ENCODE data around the gene SMR3A. TPM values are rescaled to one million over a fixed set of nuclear protein-coding genes. Genes with fewer than 3 reads are reported as not detected.

SMR3A gene
- total RNA-seq, 4 donors from 2014 or later: not detected

DNA sequence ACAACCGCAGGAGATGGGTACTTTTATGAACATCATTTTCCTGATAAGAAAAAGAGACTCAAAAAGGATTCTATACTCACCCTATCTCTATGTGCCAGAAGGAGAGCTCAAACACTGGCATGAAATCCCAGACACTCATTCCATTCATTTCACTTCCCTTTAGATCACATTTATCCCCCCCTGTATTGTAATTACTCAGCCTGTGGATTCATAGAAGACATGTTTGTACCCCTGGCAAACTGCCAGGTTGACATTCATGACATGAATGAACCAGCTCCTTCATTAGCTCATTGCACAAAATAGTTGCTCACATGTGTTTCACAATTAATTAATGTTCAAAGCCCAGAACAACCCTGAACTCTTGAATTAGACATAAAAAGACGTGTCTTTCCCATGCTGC lies 4.9 kb downstream of the SMR3A start:
- no peaks in the 10 kb centered on the region for H3K36me3 ChIP-seq
- intact Hi-C loops (cut with DNase I; ENCODE audit: low total_unique reads) (no loop called here), in situ Hi-C loops (cut with MboI; ENCODE audit: low sequenced_read_pairs in 4 of 4) (no loop called here)
- no peak for TF ChIP-seq CTCF (IDR thresholded peaks at IDR 0.05 in 4 of 5, conservative IDR thresholded peaks at IDR 0.05 in 1 of 5)
- no peak for TF ChIP-seq POLR2A (IDR thresholded peaks at IDR 0.05)
- H3K27me3 ChIP-seq: no peaks in the 10 kb centered on the region
- H3K27ac ChIP-seq: no peak overlapping the region
- H3K4me1 ChIP-seq: no peaks in the 10 kb centered on the region
- ATAC-seq (no peak), DNase-seq (no peak)
- no peak overlapping the region for H3K4me3 ChIP-seq
- no peaks in the 10 kb centered on the region for H3K9me3 ChIP-seq

DNA sequence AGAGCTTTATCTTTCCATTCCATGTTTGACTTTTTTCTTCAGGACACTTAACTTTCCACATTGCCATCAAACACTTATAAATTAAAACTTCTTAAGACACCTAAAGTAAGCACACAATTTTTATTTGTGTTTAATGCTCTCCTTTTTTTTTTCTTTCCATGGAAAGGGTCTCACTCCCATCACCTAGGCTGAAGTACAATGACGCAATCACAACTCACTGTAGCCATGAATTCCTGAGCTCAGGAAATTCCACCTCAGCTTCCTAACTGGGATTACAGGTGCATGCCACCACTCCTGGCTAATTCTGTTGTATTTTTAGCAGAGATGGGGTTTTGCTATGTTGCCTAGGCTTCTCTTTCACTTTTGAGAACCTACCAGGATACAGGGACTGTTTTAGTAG lies 7.3 kb downstream of the SMR3A start:
- TF ChIP-seq CTCF (IDR thresholded peaks at IDR 0.05 in 4 of 5, conservative IDR thresholded peaks at IDR 0.05 in 1 of 5): no peak
- no peak for TF ChIP-seq POLR2A (IDR thresholded peaks at IDR 0.05)
- H3K27ac ChIP-seq: no peak overlapping the region
- no peak for ATAC-seq
- no peak overlapping the region for H3K4me3 ChIP-seq
- H3K27me3 ChIP-seq: no peaks in the 10 kb centered on the region
- no peaks in the 10 kb centered on the region for H3K36me3 ChIP-seq
- in situ Hi-C loops (cut with MboI; ENCODE audit: low sequenced_read_pairs in 4 of 4) (no loop called here), intact Hi-C loops (cut with DNase I; ENCODE audit: low total_unique reads) (no loop called here)
- no peak for DNase-seq
- no peaks in the 10 kb centered on the region for H3K9me3 ChIP-seq
- H3K4me1 ChIP-seq: no peaks in the 10 kb centered on the region

DNA sequence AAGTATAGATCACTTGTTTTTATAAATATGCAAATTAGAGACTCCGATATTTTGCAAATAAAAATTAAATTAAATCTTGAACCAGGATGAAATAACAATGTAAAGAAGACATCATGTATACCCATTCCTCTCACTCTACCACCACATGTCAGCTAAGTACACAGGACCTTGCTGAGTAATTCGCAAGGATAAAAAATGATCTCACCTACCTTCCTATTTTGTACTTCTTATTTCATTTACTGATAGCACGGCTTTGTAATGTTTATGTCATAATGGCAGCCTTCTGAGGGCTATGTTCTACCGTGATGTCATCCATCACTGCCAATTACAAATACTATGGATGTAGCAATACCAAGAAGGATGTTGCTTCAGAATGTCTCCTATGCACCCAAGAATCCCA lies 11.4 kb downstream of the SMR3A start:
- Histone ChIP-seq H3K27ac (no peak overlapping the region), H3K4me1 (no peaks in the 10 kb centered on the region), H3K4me3 (no peak overlapping the region), H3K27me3 (no peaks in the 10 kb centered on the region), H3K9me3 (no peaks in the 10 kb centered on the region), H3K36me3 (no peaks in the 10 kb centered on the region)
- no peak for ATAC-seq
- intact Hi-C loops (cut with DNase I; ENCODE audit: low total_unique reads): no loop called here
- in situ Hi-C loops (cut with MboI; ENCODE audit: low sequenced_read_pairs in 4 of 4): no loop called here
- TF ChIP-seq POLR2A (IDR thresholded peaks at IDR 0.05): no peak
- TF ChIP-seq CTCF (IDR thresholded peaks at IDR 0.05 in 4 of 5, conservative IDR thresholded peaks at IDR 0.05 in 1 of 5): no peak
- DNase-seq: no peak

GRCh38 chr4:70372760-70373159 lies 12.2 kb downstream of the SMR3A start:
- DNase-seq: no peak
- H3K9me3 ChIP-seq: no peaks in the 10 kb centered on the region
- no peaks in the 10 kb centered on the region for H3K4me1 ChIP-seq
- TF ChIP-seq CTCF (IDR thresholded peaks at IDR 0.05 in 4 of 5, conservative IDR thresholded peaks at IDR 0.05 in 1 of 5) (no peak), POLR2A (IDR thresholded peaks at IDR 0.05) (no peak)
- intact Hi-C loops (cut with DNase I; ENCODE audit: low total_unique reads) (no loop called here), in situ Hi-C loops (cut with MboI; ENCODE audit: low sequenced_read_pairs in 4 of 4) (no loop called here)
- no peaks in the 10 kb centered on the region for H3K36me3 ChIP-seq
- H3K27ac ChIP-seq: no peak overlapping the region
- H3K27me3 ChIP-seq: no peaks in the 10 kb centered on the region
- no peak overlapping the region for H3K4me3 ChIP-seq
- ATAC-seq: no peak

- H3K27me3 ChIP-seq: no peaks in the 10 kb centered on the region
- no peaks in the 10 kb centered on the region for H3K36me3 ChIP-seq
- no peak overlapping the region for H3K4me3 ChIP-seq
- H3K4me1 ChIP-seq: no peaks in the 10 kb centered on the region
- H3K9me3 ChIP-seq: no peaks in the 10 kb centered on the region
- H3K27ac ChIP-seq: no peak overlapping the region
- no peak for DNase-seq
- TF ChIP-seq CTCF (IDR thresholded peaks at IDR 0.05 in 4 of 5, conservative IDR thresholded peaks at IDR 0.05 in 1 of 5): no peak
- no peak for TF ChIP-seq POLR2A (IDR thresholded peaks at IDR 0.05)
- intact Hi-C loops (cut with DNase I; ENCODE audit: low total_unique reads) (no loop called here), in situ Hi-C loops (cut with MboI; ENCODE audit: low sequenced_read_pairs in 4 of 4) (no loop called here)
- ATAC-seq: no peak
These were observed 20.0 kb downstream of the SMR3A start for GRCh38 chr4:70380578-70380977.
